OCI-M1 (cell line): ENCODE measurements around the gene ADGRG3.

ENCODE experiments used
- DNase-seq: peaks from one replicate; lab custom pipeline; 2025; lab: John Stamatoyannopoulos, UW

ADGRG3 gene

DNA sequence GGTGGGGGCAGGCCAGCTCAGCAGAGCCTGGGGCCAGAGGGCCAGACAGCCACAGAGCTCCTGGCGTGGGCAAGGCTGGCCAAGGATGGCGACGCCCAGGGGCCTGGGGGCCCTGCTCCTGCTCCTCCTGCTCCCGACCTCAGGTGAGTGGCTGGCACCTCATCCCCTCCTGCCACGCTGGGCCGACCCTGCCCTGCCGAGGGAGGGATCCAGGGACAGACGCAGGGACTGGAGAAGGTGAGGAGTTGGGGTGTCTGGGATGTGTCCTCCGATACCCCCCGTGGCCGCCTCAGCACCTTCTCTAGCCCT lies at the start of gene ADGRG3:
Gene ADGRG3 (plus strand): TSS at position 44 of the 309 bp plus-strand sequence. CDS start 42 bp downstream, at position 86.
- DNase-seq = no peak

GRCh38 chr16:57619133-57619605 lies 48.9 kb upstream of the ADGRG3 start:
- DNase-seq = no peak

- DNase-seq = no peak
Measured at GRCh38 chr16:57619606-57620334, 48.3 kb upstream of the ADGRG3 start.

DNA sequence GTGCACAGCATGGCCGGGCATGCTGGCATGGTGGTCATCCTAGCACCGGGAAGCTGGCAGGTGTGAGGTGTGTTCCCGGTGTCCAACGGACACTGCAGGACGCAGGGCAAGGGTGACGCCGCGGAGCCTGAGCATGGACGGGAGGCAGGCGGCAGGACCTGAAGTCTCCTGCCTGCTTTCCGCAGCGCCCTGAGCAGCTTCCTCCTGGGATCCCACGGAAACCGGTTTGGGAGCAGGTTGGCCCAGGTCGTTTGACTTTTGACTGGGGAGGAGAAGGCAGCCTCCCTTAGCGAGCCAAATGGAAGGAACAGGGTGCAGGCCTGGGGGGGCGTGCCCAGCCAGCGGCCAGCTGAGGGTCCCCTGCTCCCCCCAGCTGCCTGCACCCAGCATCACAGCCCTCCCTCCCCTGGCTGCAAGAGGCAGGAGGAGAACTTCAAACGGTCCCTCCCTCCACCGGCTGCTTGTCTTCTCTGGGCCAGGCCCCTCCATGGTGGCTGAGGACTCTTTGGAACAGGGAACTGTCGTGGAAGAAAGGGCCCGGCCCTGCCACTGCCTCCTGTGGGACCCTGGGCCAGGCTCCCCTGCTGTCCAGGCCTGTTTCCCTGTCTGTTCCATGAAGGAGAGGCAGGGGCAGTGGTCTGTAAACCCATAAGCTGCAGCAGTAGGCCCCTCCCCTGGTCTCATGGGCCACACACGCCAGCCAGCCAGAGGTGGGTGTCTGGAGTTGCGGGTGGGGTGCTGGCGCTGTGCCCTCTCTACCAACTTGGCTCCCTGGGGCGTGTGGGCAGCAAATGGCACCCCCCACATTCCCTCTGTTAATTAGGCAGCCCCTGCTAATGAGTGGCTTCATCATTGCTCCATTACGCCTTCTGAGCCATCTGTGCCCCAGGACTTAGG lies 47.5 kb upstream of the ADGRG3 start:
- no peak for DNase-seq

GRCh38 chr16:57621521-57622271 lies 46.4 kb upstream of the ADGRG3 start:
- no peak for DNase-seq

GRCh38 chr16:57622361-57623250 lies 45.5 kb upstream of the ADGRG3 start:
- DNase-seq = no peak

GRCh38 chr16:57623251-57624043 lies 44.7 kb upstream of the ADGRG3 start:
- DNase-seq = peak; percentile 34

- no peak for DNase-seq
Measured at GRCh38 chr16:57624044-57624688, 43.9 kb upstream of the ADGRG3 start.

DNA sequence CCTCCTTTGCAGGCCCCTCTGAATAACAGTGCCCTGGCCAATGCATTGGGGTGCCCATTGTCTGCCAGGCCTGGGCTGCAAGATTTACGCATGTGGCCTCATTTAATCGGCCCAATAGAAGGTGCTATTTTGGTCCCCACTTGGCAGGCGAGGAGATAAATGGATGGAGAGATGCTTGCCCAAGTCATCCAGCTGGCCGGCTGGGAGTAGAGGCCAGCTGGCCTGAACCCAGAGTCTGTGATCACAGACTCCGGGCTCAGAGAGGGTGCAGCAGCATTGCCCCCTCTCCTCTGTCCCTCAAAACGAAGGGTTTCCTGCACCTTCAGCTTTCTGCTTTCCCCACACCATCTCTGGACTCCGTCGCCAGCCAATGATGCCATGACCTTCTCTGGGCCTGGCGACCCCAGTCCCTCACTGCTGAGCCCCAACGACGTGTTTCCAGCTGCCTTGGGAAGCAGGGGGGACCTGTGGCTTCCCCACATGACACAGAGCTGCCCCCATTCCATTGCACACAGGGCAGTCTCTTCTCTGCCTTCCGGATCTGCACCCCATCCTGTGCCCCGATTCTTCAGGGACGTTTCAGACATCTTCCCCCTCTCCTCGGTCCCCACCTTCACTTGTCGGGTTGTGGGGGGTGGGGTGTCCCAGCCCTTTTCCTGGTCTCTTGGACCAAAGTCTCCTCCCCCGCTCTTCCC lies 43.2 kb upstream of the ADGRG3 start:
- no peak for DNase-seq

DNA sequence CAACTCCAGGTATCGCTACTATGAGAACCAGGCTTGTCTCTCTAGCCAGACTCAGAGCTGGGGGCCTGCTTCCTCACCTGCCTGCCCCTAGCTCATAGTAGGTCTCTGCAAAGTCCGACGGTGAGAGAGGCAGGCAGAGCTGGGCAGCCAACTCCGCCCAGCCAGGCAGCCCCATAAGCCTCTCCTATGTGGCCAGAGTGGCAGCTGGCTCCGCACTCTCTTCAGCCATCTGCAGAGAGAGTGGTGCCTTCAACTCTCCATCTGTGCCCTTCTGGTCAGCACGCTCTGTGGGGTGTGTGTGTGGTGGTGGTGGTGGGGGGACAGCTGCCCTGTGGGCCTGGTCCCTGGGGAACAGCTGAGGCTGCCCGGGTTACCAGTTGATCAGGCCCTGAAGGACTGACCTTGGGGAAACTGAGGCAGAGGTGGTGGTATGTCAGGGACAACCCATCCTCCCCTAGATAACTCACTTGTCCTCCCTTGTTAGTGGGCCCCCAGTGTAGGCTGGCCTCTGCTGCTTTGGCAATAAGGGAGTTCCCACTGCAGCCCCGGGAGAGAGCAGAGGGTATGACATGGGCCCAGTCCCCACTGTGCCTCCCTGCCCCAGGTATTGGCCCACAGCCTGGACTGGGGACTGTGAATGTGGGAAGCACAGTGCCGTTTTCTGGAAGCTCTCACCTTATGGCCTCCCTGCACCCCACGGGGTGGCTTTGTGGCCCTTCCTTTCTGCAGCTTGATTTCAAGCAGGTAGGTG lies 41.5 kb upstream of the ADGRG3 start:
- no peak for DNase-seq

- peak; percentile 7 for DNase-seq
Measured at GRCh38 chr16:57627184-57627871, 40.8 kb upstream of the ADGRG3 start.

- DNase-seq = peak; percentile 80
Measured at GRCh38 chr16:57628008-57628781, 39.9 kb upstream of the ADGRG3 start, which contains the start of gene ADGRG1. Gene ADGRG1 (plus strand): TSS chr16:57628630. CDS start chr16:57650288, 21,658 bp downstream.

DNA sequence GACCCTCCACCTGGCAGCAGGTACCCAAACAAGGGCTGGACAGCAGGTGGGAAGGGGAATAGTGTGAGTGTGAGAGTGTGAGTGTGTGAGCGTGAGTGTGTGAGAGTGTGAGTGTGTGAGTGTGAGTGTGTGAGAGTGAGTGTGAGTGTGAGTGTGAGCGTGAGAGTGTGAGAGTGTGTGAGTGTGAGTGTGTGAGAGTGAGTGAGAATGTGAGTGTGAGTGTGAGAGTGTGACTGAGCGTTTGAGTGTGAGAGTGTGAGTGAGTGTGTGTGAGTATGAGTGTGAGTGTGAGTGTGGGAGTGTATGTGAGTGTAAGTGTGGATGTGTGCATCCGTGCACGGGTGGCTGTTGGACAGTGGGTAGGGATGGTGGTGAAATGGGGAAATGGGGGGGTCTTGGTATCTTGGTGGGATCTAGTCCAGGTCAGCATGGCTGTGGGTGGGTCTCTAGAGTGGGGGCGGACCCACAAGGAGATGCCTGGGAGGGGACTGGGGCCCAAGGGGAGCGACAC lies 39.3 kb upstream of the ADGRG3 start:
- no peak for DNase-seq

DNA sequence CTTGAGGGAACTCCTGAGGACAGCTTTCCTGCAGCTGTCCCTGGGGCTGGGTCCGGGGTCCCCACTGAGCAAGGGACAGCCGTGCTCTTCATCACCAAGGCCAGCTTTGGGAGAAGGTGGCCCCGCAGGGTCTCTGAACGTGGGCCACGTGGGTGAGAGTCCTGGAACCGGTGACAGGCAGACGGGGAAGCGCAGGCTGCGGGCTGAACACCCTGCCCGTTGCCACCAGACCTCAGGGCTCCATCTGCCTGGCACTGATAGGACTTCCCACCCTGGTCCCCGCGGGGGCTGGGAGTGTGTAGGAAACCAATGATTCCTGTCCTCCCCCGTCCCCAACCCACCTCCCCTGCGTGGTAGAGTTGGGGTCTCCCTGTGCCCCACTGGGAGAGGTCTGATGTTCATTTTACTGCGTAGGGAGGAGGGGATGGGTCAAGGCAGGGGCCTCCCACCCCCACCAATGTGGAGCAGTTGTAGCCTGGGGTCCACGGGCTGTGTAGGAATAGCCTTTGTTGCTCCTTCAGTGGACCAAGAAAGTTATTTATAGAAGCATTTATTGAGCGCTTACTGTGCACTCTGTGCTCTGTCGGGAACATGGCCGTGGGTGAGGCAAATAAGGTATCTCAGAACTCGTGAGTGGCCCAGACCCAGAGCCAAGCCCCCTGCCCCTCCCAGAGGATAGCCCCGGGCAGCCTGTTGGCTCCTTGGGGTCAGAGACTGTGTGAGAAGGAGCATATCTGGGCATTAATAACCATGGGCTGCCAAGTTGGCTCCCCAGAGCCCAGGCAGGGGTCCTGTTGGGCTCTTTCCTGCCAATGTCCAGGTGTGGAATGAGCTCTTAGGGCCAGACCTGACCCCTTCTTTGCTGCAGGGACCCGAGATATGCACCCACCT lies 38.3 kb upstream of the ADGRG3 start:
- peak; percentile 30 for DNase-seq

- DNase-seq = no peak
Measured at GRCh38 chr16:57630407-57630797, 37.7 kb upstream of the ADGRG3 start.
